ENCODE measurements around the gene IFITM10.

- TF ChIP-seq SMC3 (IDR thresholded peaks at IDR 0.05; ENCODE audit: borderline replicate concordance, low read length) (no peak), CTCF (IDR thresholded peaks at IDR 0.05 in 2 of 3, conservative IDR thresholded peaks at IDR 0.05 in 1 of 3; ENCODE audit: control insufficient read depth in 2 of 3, extremely low read depth in 1 of 3, insufficient read depth in 1 of 3, low read depth in 3 of 3, low read length in 3 of 3) (no peak), SIX5 (IDR thresholded peaks at IDR 0.05; ENCODE audit: low read depth, low read length, severe bottlenecking) (no peak), ESRRA (IDR thresholded peaks at IDR 0.05; ENCODE audit: low read length) (no peak), CUX1 (IDR thresholded peaks at IDR 0.05; ENCODE audit: insufficient replicate concordance, low read depth, low read length) (no peak), ELK1 (IDR thresholded peaks at IDR 0.05; ENCODE audit: low read depth, low read length) (no peak)
These were observed 3.0 kb upstream of the IFITM10 start for GRCh38 chr11:1753229-1753928.

Measured in GM12878 (cell line).